Measurements from ENCODE around the gene ATP8A2.

Gene ATP8A2

DNA sequence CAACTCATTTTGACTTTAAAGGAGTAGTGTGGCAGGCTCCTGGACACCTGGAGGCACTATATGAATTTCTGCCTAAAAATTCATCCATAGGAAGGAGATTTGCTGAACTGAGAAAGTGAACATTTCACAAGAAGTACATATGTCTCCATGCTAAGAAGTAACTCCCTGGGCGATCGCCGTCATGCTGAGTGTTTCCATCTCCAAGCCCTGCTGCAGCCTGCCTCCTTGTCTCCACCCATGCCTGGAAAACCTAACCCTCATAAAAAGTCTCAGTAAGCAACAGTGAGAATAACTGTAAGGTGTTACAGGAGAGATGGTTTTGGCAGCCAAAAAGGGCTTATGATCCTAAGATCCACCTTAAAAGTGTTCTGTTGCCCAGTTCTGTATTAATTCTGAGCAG, 428.7 kb downstream of the ATP8A2 start:
- TF ChIP-seq, protein P1, sequence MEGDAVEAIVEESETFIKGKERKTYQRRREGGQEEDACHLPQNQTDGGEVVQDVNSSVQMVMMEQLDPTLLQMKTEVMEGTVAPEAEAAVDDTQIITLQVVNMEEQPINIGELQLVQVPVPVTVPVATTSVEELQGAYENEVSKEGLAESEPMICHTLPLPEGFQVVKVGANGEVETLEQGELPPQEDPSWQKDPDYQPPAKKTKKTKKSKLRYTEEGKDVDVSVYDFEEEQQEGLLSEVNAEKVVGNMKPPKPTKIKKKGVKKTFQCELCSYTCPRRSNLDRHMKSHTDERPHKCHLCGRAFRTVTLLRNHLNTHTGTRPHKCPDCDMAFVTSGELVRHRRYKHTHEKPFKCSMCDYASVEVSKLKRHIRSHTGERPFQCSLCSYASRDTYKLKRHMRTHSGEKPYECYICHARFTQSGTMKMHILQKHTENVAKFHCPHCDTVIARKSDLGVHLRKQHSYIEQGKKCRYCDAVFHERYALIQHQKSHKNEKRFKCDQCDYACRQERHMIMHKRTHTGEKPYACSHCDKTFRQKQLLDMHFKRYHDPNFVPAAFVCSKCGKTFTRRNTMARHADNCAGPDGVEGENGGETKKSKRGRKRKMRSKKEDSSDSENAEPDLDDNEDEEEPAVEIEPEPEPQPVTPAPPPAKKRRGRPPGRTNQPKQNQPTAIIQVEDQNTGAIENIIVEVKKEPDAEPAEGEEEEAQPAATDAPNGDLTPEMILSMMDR (IDR thresholded peaks at IDR 0.05; ENCODE audit: extremely low read depth, missing control alignments), result no peak
- no peak for DNase-seq (ENCODE audit: low spot score)

DNA sequence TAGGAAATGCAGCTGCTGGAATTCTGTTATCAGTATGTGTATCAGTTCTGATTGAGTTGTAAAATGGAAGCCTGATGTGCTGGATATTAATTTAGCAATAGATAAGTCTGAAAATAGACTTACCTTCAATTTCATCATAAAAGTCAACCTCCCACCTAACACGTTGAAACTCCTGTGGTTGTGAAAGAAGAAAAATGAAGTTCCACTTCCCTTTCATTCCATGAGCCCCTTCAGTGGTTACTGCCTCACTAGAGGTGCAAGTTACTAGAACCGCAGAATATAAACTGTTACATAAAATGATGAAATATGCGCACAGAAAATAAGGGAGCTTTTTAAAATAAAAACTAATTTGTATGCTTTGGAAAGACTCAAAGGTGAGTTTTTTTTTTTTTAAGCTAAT, 430.8 kb downstream of the ATP8A2 start:
- DNase-seq (ENCODE audit: low spot score), result no peak
- TF ChIP-seq, protein P1 (IDR thresholded peaks at IDR 0.05; ENCODE audit: extremely low read depth, missing control alignments), result no peak

DNA sequence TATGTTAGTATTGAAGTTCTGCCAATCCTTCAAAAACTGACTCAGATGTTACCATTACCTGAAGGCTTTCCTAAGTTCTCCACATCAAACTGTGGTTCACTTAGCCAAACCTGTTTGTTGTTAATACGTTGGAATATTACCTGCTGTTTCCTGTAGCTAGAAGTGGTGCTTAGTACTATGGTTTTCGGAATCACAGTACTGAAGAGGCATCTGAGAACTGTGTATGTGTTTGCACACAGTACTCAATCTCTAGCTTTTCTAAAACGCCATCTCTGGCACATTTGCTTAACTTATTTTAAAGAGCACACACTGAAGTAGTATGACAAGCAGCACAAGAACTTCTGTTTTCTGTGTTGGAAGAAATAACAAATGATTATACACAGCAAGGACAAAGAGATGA, 431.9 kb downstream of the ATP8A2 start:
- no peak for DNase-seq (ENCODE audit: low spot score)
- TF ChIP-seq, protein P1 (IDR thresholded peaks at IDR 0.05; ENCODE audit: extremely low read depth, missing control alignments), result no peak

DNA sequence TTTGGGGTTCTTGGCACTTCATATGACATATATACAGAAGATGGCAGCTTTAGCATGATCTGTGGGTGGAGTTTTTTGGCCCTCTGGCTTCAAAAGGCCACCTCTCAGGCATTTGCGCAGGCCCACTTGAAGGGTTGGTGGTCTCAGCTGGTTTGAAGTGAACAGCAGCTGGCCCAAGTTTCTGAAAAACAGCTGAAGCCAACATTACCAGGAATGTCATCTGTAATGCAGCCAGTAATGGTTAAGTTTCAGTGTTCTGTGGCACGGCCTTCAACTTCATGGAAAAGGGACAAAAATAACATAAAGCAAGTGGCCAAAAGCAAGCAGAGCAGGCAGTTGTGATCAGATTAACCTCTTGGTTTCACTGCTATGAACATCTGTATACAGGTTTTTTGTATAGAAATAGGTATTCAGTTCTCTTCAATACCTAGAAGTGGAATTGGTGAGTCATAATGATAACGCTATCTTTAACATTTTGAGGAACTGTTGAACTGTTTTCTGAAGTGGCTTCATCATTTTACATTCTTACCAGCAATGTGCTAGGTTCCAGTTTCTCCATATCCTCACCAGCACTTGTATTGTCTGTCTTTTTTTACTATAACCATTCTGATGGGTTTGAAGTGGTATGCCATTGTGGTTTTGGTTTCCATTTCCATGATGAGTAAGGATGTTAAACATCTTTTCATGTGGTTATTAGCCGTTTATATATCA, 434.6 kb downstream of the ATP8A2 start:
- DNase-seq (ENCODE audit: low spot score), result no peak
- TF ChIP-seq, protein P1 (IDR thresholded peaks at IDR 0.05; ENCODE audit: extremely low read depth, missing control alignments), result no peak

DNA sequence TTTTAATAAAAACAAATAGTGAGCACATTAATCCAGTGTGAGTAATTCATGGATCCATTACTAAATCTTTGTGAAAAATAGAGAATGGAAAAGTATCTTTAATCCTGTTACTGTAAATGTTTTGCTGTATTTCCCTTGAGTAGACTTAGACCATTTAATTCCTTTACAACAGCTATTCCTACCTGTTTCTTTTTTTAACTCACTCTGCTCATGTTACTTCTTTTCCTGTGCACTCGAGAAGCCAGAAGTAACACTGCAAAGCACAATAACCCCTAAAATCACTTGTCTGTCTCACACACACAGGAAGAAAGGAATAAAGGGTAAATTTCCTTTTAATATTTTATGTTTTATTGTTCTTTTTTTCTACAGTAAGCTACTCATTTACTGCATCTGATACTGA, 435.8 kb downstream of the ATP8A2 start:
- TF ChIP-seq, protein P1 (IDR thresholded peaks at IDR 0.05; ENCODE audit: extremely low read depth, missing control alignments), result no peak
- DNase-seq (ENCODE audit: low spot score), result no peak

DNA sequence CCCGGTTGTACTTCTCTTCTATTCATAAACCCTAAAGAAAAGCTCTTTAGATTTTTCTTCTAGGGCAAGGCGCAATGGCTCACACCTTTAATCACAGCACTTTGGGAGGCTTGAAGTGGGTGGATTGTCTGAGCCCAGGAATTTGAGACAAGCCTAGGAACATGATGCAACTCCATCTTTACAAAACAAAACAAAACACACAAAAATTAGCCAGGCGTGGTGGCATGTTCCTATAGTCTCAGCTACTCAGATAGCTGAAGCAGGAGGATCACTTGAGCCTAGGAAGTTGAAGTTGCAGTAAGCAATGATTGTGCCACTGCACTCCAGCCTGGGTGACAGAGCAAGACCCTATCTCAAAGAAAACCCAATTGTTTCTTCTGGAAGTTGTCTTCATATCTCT, 439.7 kb downstream of the ATP8A2 start:
- TF ChIP-seq, protein P1 (IDR thresholded peaks at IDR 0.05; ENCODE audit: extremely low read depth, missing control alignments), result no peak
- DNase-seq (ENCODE audit: low spot score), result no peak

DNA sequence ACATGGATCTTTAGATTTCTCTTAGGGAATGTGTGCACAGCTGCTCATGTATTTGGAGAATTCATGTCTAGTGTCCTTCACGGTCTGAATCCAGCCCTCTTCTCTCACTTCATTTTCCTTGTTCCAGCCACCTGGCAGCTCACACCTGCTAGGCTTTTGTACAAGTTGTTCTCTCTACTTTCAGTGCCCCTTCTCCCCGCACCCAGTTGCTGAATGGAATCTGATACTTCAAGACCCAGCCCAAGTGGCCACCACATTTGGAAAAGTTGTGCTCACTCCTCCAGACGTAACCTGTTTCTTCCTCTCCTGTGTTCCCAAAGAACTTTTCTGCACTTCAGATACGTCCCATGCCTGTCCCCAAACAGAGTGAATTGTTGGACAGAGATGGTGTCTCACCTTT, 444.5 kb downstream of the ATP8A2 start:
- no peak for DNase-seq (ENCODE audit: low spot score)
- TF ChIP-seq, protein P1 (IDR thresholded peaks at IDR 0.05; ENCODE audit: extremely low read depth, missing control alignments), result no peak
